ENCODE measurements around the gene NLK. TPM values are rescaled to one million over a fixed set of nuclear protein-coding genes. Genes with fewer than 3 reads are reported as not detected.
A peak's percentile ranks its signal among the peaks of the same experiment; 100 is the strongest.

The NLK gene
- total RNA-seq, 1 donor from 2014 or later, result 30.6 TPM

DNA sequence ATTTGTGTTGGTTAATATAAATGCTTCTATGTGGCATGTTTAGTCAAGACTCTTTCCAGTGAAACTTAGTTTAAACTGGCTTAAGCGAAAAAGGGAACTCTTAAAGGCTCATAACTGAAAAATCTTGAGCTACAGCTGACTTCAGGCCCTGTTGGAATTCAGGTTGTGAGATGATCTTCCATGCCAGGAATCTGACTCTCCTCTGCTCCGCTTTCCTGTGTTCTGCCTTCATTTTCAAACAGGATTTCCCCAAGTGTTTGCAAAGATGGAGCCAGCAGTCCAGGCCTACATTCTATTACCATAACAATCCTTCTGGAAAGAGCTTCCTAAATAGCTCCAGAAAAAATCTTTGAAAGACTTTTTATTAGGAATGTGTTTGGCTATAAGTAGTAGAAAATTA lies 134.9 kb downstream of the NLK start:
- H3K27me3 Mint-ChIP-seq (ENCODE audit: low read depth, unreplicated experiment), result no peaks in the 10 kb centered on the region
- Histone ChIP-seq H4K20me1 (ENCODE audit: insufficient read depth, low read length) (no peaks in the 10 kb centered on the region), H3K9me3 (ENCODE audit: insufficient read depth, low read depth, low read length) (no peaks in the 10 kb centered on the region), H3K4me2 (ENCODE audit: low read length) (no peak overlapping the region), H3K79me2 (ENCODE audit: insufficient read depth, low read length) (no peaks in the 10 kb centered on the region), H3K27ac (ENCODE audit: low read depth, low read length) (no peak overlapping the region), H3K9ac (ENCODE audit: low read length) (no peak overlapping the region), H3K4me3 (ENCODE audit: insufficient read depth, low read depth, low read length) (no peak overlapping the region), H2AFZ (ENCODE audit: low read depth, low read length) (no peak overlapping the region), H3K36me3 (ENCODE audit: insufficient read depth, low read length) (peaks cover 14% of the 10 kb centered on the region), H3K4me1 (ENCODE audit: insufficient read depth, low read length) (no peaks in the 10 kb centered on the region), H3K27me3 (ENCODE audit: insufficient read depth, low read length) (no peaks in the 10 kb centered on the region)
- H3K4me3 Mint-ChIP-seq (ENCODE audit: unreplicated experiment), result no peak overlapping the region
- H3K9me3 Mint-ChIP-seq (ENCODE audit: unreplicated experiment), result no peaks in the 10 kb centered on the region
- peak overlapping the region; percentile 35 for H3K27ac Mint-ChIP-seq (ENCODE audit: unreplicated experiment)
- DNase-seq (ENCODE audit: low read depth), result no peak
- peaks cover 9% of the 10 kb centered on the region for H3K36me3 Mint-ChIP-seq (ENCODE audit: low read depth, unreplicated experiment)
- peaks cover 26% of the 10 kb centered on the region for H3K4me1 Mint-ChIP-seq (ENCODE audit: low read depth, unreplicated experiment)
- FAIRE-seq, result no peak
- no peak for TF ChIP-seq EZH2 (IDR thresholded peaks at IDR 0.05; ENCODE audit: insufficient read depth, low read length)
- TF ChIP-seq, protein P1, sequence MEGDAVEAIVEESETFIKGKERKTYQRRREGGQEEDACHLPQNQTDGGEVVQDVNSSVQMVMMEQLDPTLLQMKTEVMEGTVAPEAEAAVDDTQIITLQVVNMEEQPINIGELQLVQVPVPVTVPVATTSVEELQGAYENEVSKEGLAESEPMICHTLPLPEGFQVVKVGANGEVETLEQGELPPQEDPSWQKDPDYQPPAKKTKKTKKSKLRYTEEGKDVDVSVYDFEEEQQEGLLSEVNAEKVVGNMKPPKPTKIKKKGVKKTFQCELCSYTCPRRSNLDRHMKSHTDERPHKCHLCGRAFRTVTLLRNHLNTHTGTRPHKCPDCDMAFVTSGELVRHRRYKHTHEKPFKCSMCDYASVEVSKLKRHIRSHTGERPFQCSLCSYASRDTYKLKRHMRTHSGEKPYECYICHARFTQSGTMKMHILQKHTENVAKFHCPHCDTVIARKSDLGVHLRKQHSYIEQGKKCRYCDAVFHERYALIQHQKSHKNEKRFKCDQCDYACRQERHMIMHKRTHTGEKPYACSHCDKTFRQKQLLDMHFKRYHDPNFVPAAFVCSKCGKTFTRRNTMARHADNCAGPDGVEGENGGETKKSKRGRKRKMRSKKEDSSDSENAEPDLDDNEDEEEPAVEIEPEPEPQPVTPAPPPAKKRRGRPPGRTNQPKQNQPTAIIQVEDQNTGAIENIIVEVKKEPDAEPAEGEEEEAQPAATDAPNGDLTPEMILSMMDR (IDR thresholded peaks at IDR 0.05; ENCODE audit: insufficient read depth, low read depth, low read length), result no peak

DNA sequence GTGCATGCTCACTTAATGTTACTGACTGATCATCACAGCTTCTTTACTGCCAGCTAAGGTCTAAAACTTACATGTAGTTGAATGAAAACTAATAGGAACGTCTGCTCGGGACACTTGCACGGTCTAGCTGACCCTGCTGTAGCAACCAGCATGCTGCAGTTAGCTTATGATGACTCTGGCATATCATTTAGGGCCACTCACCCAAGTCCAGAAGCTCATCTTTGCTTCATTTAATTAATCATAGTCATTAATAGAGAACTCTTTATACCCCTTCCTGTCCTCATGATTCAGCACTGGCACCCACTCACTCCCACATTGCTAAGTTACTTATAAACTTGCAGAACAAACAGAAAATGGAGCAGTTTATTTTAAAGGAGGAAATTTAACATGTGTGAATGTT lies 136.3 kb downstream of the NLK start:
- Mint-ChIP-seq H3K36me3 (ENCODE audit: low read depth, unreplicated experiment) (peaks cover 2% of the 10 kb centered on the region), H3K4me1 (ENCODE audit: low read depth, unreplicated experiment) (peaks cover 21% of the 10 kb centered on the region)
- no peak for FAIRE-seq

DNA sequence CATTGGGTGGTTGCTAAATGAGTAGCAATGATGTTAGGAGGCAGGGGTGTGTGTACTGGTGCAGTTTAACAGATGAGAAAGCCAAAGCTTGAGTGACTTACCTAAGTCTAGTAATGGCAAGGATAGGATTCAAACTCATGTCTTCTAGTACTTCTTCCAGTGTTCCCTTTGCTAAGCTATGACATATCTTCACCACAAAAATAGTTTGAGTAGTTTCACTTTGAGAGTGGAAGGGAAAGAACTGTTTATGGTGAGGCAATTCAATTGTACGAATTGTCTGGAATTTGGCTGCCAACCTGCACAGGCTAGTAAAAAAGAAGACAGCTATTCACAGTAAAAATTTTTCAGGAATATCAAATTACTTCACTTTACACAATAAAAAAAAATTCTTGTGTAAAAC lies 138.0 kb downstream of the NLK start:
- Mint-ChIP-seq H3K4me1 (ENCODE audit: low read depth, unreplicated experiment) (peaks cover 16% of the 10 kb centered on the region), H3K27me3 (ENCODE audit: low read depth, unreplicated experiment) (no peaks in the 10 kb centered on the region), H3K27ac (ENCODE audit: unreplicated experiment) (peak overlapping the region; percentile 20), H3K36me3 (ENCODE audit: low read depth, unreplicated experiment) (peaks cover 2% of the 10 kb centered on the region), H3K4me3 (ENCODE audit: unreplicated experiment) (no peak overlapping the region), H3K9me3 (ENCODE audit: unreplicated experiment) (no peaks in the 10 kb centered on the region)
- FAIRE-seq (no peak), DNase-seq (ENCODE audit: low read depth) (peak; percentile 39)
- Histone ChIP-seq H3K79me2 (ENCODE audit: insufficient read depth, low read length) (no peaks in the 10 kb centered on the region), H3K36me3 (ENCODE audit: insufficient read depth, low read length) (peaks cover 8% of the 10 kb centered on the region), H3K27me3 (ENCODE audit: insufficient read depth, low read length) (no peaks in the 10 kb centered on the region), H3K4me2 (ENCODE audit: low read length) (no peak overlapping the region), H3K4me3 (ENCODE audit: insufficient read depth, low read depth, low read length) (no peak overlapping the region), H2AFZ (ENCODE audit: low read depth, low read length) (no peak overlapping the region), H3K9ac (ENCODE audit: low read length) (no peak overlapping the region), H3K9me3 (ENCODE audit: insufficient read depth, low read depth, low read length) (no peaks in the 10 kb centered on the region), H4K20me1 (ENCODE audit: insufficient read depth, low read length) (no peaks in the 10 kb centered on the region), H3K27ac (ENCODE audit: low read depth, low read length) (no peak overlapping the region), H3K4me1 (ENCODE audit: insufficient read depth, low read length) (no peaks in the 10 kb centered on the region)
- TF ChIP-seq EZH2 (IDR thresholded peaks at IDR 0.05; ENCODE audit: insufficient read depth, low read length), result no peak
- TF ChIP-seq, protein P1 (IDR thresholded peaks at IDR 0.05; ENCODE audit: insufficient read depth, low read depth, low read length), result no peak

More for the DNA sequence above, 136.3 kb downstream of the NLK start:
- no peaks in the 10 kb centered on the region for H3K4me1 ChIP-seq (ENCODE audit: insufficient read depth, low read length)
- no peaks in the 10 kb centered on the region for H3K9me3 ChIP-seq (ENCODE audit: insufficient read depth, low read depth, low read length)
- H3K79me2 ChIP-seq (ENCODE audit: insufficient read depth, low read length), result no peaks in the 10 kb centered on the region
- no peaks in the 10 kb centered on the region for H3K27me3 ChIP-seq (ENCODE audit: insufficient read depth, low read length)
- Mint-ChIP-seq H3K4me3 (ENCODE audit: unreplicated experiment) (no peak overlapping the region), H3K27ac (ENCODE audit: unreplicated experiment) (no peak overlapping the region), H3K27me3 (ENCODE audit: low read depth, unreplicated experiment) (no peaks in the 10 kb centered on the region), H3K9me3 (ENCODE audit: unreplicated experiment) (no peaks in the 10 kb centered on the region)
- no peak overlapping the region for H3K9ac ChIP-seq (ENCODE audit: low read length)
- no peak overlapping the region for H3K27ac ChIP-seq (ENCODE audit: low read depth, low read length)
- H3K4me2 ChIP-seq (ENCODE audit: low read length), result no peak overlapping the region
- no peak overlapping the region for H3K4me3 ChIP-seq (ENCODE audit: insufficient read depth, low read depth, low read length)
- H4K20me1 ChIP-seq (ENCODE audit: insufficient read depth, low read length), result no peaks in the 10 kb centered on the region
- peaks cover 7% of the 10 kb centered on the region for H3K36me3 ChIP-seq (ENCODE audit: insufficient read depth, low read length)
- no peak for DNase-seq (ENCODE audit: low read depth)
- no peak overlapping the region for H2AFZ ChIP-seq (ENCODE audit: low read depth, low read length)
- no peak for TF ChIP-seq EZH2 (IDR thresholded peaks at IDR 0.05; ENCODE audit: insufficient read depth, low read length)
- TF ChIP-seq, protein P1 (IDR thresholded peaks at IDR 0.05; ENCODE audit: insufficient read depth, low read depth, low read length), result no peak

All from astrocyte (in vitro differentiated cells and primary cell).